Spleen (tissue), 13 donors: ENCODE results near the gene PAK1. TPM values are rescaled to one million over a fixed set of nuclear protein-coding genes. Genes with fewer than 3 reads are reported as not detected.
A peak's percentile ranks its signal among the peaks of the same experiment; 100 is the strongest.

Experiments
- DNase-seq: peaks from one replicate; pipeline ENCODE4 v3.0.0-alpha.2; 2020
- H3K27ac ChIP-seq, 8 donors: fragments of 200-600 bp; sonication (generic) in 7 of 8; 1 replicate in 4 of 8; 2 replicates in 4 of 8; pipeline versions ENCODE4 v1.5.0 to v1.8.0; 2016 to 2021; ENCODE audit warnings: inconsistent platforms in 4 of 8, mild to moderate bottlenecking in 4 of 8, moderate library complexity in 1 of 8
- H3K27me3 ChIP-seq, 7 donors: fragments of 200-600 bp; sonication (generic) in 6 of 7; replicated peaks in 1 of 7; 1 replicate in 4 of 7; 2 replicates in 3 of 7; pipeline versions ENCODE4 v1.5.0 to v1.8.0; 2016 to 2021; ENCODE audit warnings: inconsistent platforms in 3 of 7, mild to moderate bottlenecking in 1 of 7
- H3K36me3 ChIP-seq, 6 donors: fragments of 200-600 bp; sonication (generic) in 5 of 6; 1 replicate in 4 of 6; 2 replicates in 2 of 6; pipeline versions ENCODE4 v1.5.0 to v1.8.0; 2016 to 2021; ENCODE audit warnings: inconsistent platforms in 2 of 6
- H3K4me1 ChIP-seq, 6 donors: fragments of 200-600 bp; sonication (generic) in 5 of 6; 1 replicate in 3 of 6; 2 replicates in 3 of 6; pipeline versions ENCODE4 v1.5.0 to v1.8.0; 2016 to 2021; ENCODE audit warnings: inconsistent platforms in 3 of 6
- H3K4me3 ChIP-seq, 8 donors: fragments of 200-600 bp; sonication (generic) in 7 of 8; 1 replicate in 4 of 8; 2 replicates in 4 of 8; pipeline versions ENCODE4 v1.5.0 to v1.8.0; 2016 to 2021; ENCODE audit warnings: inconsistent platforms in 4 of 8, mild to moderate bottlenecking in 4 of 8, moderate library complexity in 2 of 8
- H3K9me3 ChIP-seq, 8 donors: fragments of 200-600 bp; sonication (generic) in 7 of 8; 1 replicate in 4 of 8; 2 replicates in 4 of 8; pipeline versions ENCODE4 v1.5.0 to v1.8.0; 2016 to 2021; ENCODE audit warnings: inconsistent platforms in 4 of 8
- POLR2A ChIP-seq, 3 donors: fragments of 450-650 bp; IDR thresholded peaks; one replicate each; pipeline ENCODE4 v1.5.1; 2017; ENCODE audit warnings: antibody characterized with exemption in 3 of 3, mild to moderate bottlenecking in 1 of 3
- POLR2AphosphoS5 ChIP-seq, 3 donors: sonication (generic); formaldehyde crosslinking; IDR thresholded peaks; one replicate each; pipeline ENCODE4 v1.5.1; 2017; ENCODE audit warnings: antibody characterized with exemption in 3 of 3
- WGBS, 5 donors: extraction: QIAGEN DNeasy Blood & Tissue Kit in 3 of 5; methylation state at CpG; one replicate each; pipeline versions ENCODE4 v1.1.5 to v1.1.7; 2013 to 2018; 5-methylcytosine and 5-hydroxymethylcytosine counted together
- intact Hi-C: fragments of 100-400 bp; cut with DNase I; formaldehyde crosslinking; loops from one replicate; pipeline ENCODE4 v1.15.0; 2023; ENCODE audit warnings: low total_unique reads
- long read RNA-seq, 2 donors: transcript quantifications; one replicate each; lab custom pipeline, GENCODE V29; 2026
- polyA plus RNA-seq, 3 donors: library from polyadenylated mRNA; stranded (reverse); fragments of 200-250 nt; gene quantifications; one replicate each; pipeline ENCODE4 v1.2.1, GENCODE V29; 2013
- total RNA-seq, 7 donors: library from RNA; depleted of rRNA in 3 of 7; stranded (reverse); fragments of >200 nt in 3 of 7; fragmentation: NEBNext Ultra II Directional in 4 of 7; extraction: Animal tissue kit (Norgen Biotek cat#: 25700) in 4 of 7; gene quantifications; one replicate each; pipeline versions ENCODE4 v1.1.0 to v1.2.1, GENCODE V29; 2016 to 2021
- TF ChIP-seq, protein P1 (sequence below), 11 experiments: fragments of 200-600 bp in 7 of 11; fragments of 450-650 bp in 4 of 11; sonication (generic) in 4 of 11; IDR thresholded peaks in 8 of 11; conservative IDR thresholded peaks in 3 of 11; 1 replicate in 7 of 11; 2 replicates in 4 of 11; pipeline versions ENCODE4 v1.4.0 to v1.8.0; 2016 to 2021; ENCODE audit warnings: antibody characterized with exemption in 11 of 11, inconsistent platforms in 4 of 11, mild to moderate bottlenecking in 1 of 11
- donor health status: healthy with polysubstance abuse.
- donor health status: DM: no; HTN: no; CAD: no; lungs with moderate emphysema.
- donor health status: DM: no; HTN: no; CAD: no.
- donor health status: Bipolar disorder and iron deficiency.
- donor health status: healthy.
- donor health status: DM: no; HTN: no; CAD: no.
- donor health status: DM: yes; HTN: yes; CAD: no.

PAK1 gene
- total RNA-seq: 10 to 100 TPM; 31.0 to 76.5 (median 43.1) TPM
- polyA plus RNA-seq: 10 to 100 TPM in 2 of 3 donors, 1 to 10 TPM in 1; 9.3 to 16.4 (median 11.0) TPM
- long read RNA-seq, donor 1, partial matches to known transcripts: 0 of 1 reads
- long read RNA-seq, donor 1, other reads (novel, unspliced or antisense): 0 of 1 reads
- long read RNA-seq, donor 2, partial matches to known transcripts: 6 of 7 reads
- long read RNA-seq, donor 2, other reads (novel, unspliced or antisense): 0 of 7 reads

GRCh38 chr11:77473801-77474683 lies at the start of gene PAK1:
TSS of gene PAK1 (minus strand) at chr11:77474094. CDS start at chr11:77392520, 81,574 bp downstream.
- DNase-seq: peak; percentile 94
- 0 to 2% (median 1%) methylated on average over 33 to 68 of the region's 72 CpGs for WGBS, 5 donors
- intact Hi-C loops: no loop called here
- H3K4me1 ChIP-seq: peaks cover 0 to 39% (median 21%) of the 10 kb centered on the region in 6 donors
- no peaks in the 10 kb centered on the region for H3K36me3 ChIP-seq
- peak; percentile 64 to 85 (median 73) for TF ChIP-seq POLR2AphosphoS5 (IDR thresholded peaks at IDR 0.05)
- TF ChIP-seq, protein P1, sequence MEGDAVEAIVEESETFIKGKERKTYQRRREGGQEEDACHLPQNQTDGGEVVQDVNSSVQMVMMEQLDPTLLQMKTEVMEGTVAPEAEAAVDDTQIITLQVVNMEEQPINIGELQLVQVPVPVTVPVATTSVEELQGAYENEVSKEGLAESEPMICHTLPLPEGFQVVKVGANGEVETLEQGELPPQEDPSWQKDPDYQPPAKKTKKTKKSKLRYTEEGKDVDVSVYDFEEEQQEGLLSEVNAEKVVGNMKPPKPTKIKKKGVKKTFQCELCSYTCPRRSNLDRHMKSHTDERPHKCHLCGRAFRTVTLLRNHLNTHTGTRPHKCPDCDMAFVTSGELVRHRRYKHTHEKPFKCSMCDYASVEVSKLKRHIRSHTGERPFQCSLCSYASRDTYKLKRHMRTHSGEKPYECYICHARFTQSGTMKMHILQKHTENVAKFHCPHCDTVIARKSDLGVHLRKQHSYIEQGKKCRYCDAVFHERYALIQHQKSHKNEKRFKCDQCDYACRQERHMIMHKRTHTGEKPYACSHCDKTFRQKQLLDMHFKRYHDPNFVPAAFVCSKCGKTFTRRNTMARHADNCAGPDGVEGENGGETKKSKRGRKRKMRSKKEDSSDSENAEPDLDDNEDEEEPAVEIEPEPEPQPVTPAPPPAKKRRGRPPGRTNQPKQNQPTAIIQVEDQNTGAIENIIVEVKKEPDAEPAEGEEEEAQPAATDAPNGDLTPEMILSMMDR (IDR thresholded peaks at IDR 0.05 in 8 of 11, conservative IDR thresholded peaks at IDR 0.05 in 3 of 11): peak in 7 of 11 experiments; percentile 4 to 43 (median 28)
- TF ChIP-seq POLR2A (IDR thresholded peaks at IDR 0.05): no peak
- peak within 1 kb of the TSS; percentile 20 to 89 (median 76) for H3K27ac ChIP-seq
- H3K27me3 ChIP-seq: peaks cover 0 to 9% (median 0%) of the 10 kb centered on the region in 7 donors
- H3K4me3 ChIP-seq: peak within 1 kb of the TSS; percentile 43 to 74 (median 64)
- H3K9me3 ChIP-seq: no peaks in the 10 kb centered on the region

- no peaks in the 10 kb centered on the region for H3K9me3 ChIP-seq
- no peaks in the 10 kb centered on the region for H3K36me3 ChIP-seq
- no peak overlapping the region for H3K27ac ChIP-seq
- no peak overlapping the region for H3K4me3 ChIP-seq
- TF ChIP-seq, protein P1 (IDR thresholded peaks at IDR 0.05 in 8 of 11, conservative IDR thresholded peaks at IDR 0.05 in 3 of 11): no peak
- no peak for TF ChIP-seq POLR2AphosphoS5 (IDR thresholded peaks at IDR 0.05)
- no peak for TF ChIP-seq POLR2A (IDR thresholded peaks at IDR 0.05)
- no peak for DNase-seq
- intact Hi-C loops: no loop called here
- no peaks in the 10 kb centered on the region for H3K27me3 ChIP-seq
- peaks cover 0 to 6% (median 0%) of the 10 kb centered on the region in 6 donors for H3K4me1 ChIP-seq
Observed at GRCh38 chr11:77522215-77522614, 48.3 kb upstream of the PAK1 start.

DNA sequence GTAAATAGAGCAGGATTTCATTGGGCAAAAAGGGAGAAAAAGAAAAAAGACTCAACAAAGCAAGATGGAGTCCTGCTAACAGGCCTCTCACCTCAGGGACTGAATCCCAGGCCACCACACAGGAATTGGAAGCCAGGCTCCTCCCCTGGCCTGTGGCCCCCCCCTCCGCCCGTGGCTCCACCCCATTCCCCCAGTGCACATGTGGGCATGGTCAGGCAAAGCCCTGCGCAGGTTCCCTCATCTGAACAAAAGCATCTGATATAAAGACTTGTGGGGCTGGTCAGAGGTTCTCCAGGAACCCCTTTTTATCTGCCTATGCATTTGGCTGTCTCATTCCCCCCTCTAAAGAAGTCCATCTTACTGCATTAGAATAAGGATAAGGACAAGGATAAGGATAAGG lies 46.0 kb upstream of the PAK1 start:
- WGBS, 5 donors: 74 to 93% (median 88%) methylated on average over 3 of the region's 3 CpGs
- H3K4me3 ChIP-seq: no peak overlapping the region
- no peaks in the 10 kb centered on the region for H3K4me1 ChIP-seq
- no peak overlapping the region for H3K27ac ChIP-seq
- no peaks in the 10 kb centered on the region for H3K36me3 ChIP-seq
- TF ChIP-seq POLR2AphosphoS5 (IDR thresholded peaks at IDR 0.05): no peak
- no peak for TF ChIP-seq POLR2A (IDR thresholded peaks at IDR 0.05)
- TF ChIP-seq, protein P1 (IDR thresholded peaks at IDR 0.05 in 8 of 11, conservative IDR thresholded peaks at IDR 0.05 in 3 of 11): no peak
- H3K9me3 ChIP-seq: no peaks in the 10 kb centered on the region
- DNase-seq: no peak
- intact Hi-C loops: no loop called here
- H3K27me3 ChIP-seq: no peaks in the 10 kb centered on the region

GRCh38 chr11:77518471-77518870 lies 44.6 kb upstream of the PAK1 start:
- H3K9me3 ChIP-seq: no peaks in the 10 kb centered on the region
- 71 to 91% (median 76%) methylated on average over 2 of the region's 2 CpGs for WGBS, 5 donors
- no peaks in the 10 kb centered on the region for H3K36me3 ChIP-seq
- no peak overlapping the region for H3K27ac ChIP-seq
- intact Hi-C loops: no loop called here
- no peak for DNase-seq
- TF ChIP-seq POLR2A (IDR thresholded peaks at IDR 0.05): no peak
- TF ChIP-seq, protein P1 (IDR thresholded peaks at IDR 0.05 in 8 of 11, conservative IDR thresholded peaks at IDR 0.05 in 3 of 11): no peak
- TF ChIP-seq POLR2AphosphoS5 (IDR thresholded peaks at IDR 0.05): no peak
- no peaks in the 10 kb centered on the region for H3K4me1 ChIP-seq
- H3K27me3 ChIP-seq: no peaks in the 10 kb centered on the region
- H3K4me3 ChIP-seq: no peak overlapping the region
